GM18511 (cell line): Measurements from ENCODE around the gene DIRAS1.
"Not testable (repeated sequence)": the region's sequence is repeated elsewhere in the genome, so short reads cannot be mapped to it uniquely, and the experiment has no call there.

ENCODE experiments used
- ATAC-seq: cut with Tn5 transposase; IDR thresholded peaks from one replicate; pipeline ENCODE4 v1.9.1; 2021; ENCODE audit warnings: mild to moderate bottlenecking, moderate library complexity; ENCODE audit not compliant: unreplicated experiment

Gene DIRAS1

DNA sequence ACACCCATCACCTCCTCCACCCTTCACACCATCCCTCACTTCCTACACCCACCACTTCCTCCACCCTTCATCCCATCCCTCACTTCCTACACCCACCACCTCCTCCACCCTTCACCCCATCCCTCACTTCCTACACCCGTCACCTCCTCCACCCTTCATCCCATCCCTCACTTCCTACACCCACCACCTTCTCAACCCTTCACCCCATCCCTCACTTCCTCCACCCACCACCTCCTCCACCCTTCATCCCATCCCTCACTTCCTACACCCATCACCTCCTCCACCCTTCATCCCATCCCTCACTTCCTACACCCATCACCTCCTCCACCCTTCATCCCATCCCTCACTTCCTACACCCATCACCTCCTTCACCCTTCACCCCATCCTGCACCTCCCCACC lies 7.1 kb downstream of the DIRAS1 start:
- not testable (repeated sequence) for ATAC-seq

DNA sequence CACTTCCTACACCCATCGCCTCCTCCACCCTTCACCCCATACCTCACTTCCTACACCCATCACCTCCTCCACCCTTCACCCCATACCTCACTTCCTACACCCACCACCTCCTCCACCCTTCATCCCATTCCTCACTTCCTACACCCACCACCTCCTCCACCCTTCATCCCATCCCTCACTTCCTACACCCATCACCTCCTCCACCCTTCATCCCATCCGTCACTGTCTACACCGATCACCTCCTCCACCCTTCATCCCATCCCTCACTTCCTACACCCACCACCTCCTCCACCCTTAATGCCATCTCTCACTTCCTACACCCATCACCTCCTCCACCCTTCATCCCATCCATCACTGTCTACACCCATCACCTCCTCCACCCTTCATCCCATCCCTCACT lies 8.0 kb downstream of the DIRAS1 start:
- not testable (repeated sequence) for ATAC-seq

DNA sequence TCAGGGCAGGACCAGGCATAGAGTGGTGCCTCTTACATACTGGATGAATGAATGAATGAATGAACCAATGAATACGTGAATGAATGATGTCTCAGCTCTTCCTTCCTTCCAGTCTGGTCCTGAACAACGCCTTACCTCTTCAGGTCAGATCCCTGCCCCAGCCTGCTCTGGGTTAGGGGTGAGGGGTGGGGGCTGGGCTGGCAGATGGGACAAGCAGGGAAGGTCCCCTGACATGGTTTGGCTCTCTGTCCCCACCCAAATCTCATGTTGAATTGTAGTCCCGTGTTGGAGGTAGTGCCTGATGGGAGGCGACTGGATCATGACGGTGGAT lies 9.3 kb downstream of the DIRAS1 start:
- no peak for ATAC-seq

DNA sequence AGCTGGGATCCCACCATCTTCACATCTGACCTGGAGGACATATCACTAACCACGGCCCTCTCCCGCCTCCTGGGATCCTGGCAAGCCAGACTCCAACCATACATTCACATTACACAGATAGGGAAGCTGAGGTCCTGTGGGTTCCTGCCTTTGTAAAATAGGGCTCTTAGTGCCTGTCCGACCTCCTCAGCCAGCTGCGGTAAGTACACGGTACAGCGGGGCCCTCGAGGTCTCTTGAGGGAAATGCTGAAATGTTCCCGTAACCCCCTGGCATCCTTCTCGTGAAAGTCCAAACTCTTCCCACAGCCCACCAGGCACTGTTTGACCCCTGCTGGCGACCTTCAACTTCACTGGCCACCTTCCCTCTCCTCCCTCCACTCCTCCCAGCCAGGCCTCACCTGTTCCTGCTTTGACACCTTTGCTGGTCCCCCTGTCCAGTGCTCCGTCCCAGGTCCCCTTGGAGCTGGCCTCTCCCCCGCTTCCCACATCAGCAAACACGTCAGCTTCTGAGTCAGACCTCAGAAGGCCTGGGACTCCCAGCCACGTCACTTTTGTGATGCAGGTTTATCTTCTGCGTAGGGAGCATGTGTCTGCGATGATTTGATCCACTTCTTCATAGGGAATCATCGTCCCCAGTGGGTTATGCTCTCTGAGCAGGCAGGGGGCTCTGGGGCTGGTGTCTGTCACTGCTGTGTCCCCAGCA lies 9.8 kb downstream of the DIRAS1 start:
- ATAC-seq: no peak

DNA sequence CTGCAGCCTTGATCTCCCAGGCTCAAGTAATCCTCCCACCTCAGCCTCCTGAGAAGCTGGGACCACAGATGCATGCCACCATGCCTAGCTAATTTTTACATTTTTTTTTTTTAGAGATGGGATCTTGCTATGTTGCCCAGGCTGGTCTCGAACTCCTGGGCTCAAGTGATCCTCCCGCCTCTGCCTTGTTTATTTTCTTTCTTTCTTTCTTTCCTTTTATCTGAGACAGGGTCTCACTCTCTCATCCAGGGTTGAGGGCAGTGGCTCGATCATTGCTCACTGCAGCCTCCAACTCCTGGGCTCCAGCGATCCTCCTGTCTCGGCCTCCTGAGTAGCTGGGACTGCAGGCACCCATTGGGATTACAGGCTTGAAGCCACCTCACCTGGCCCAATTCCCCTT lies 14.9 kb downstream of the DIRAS1 start:
- no peak for ATAC-seq

DNA sequence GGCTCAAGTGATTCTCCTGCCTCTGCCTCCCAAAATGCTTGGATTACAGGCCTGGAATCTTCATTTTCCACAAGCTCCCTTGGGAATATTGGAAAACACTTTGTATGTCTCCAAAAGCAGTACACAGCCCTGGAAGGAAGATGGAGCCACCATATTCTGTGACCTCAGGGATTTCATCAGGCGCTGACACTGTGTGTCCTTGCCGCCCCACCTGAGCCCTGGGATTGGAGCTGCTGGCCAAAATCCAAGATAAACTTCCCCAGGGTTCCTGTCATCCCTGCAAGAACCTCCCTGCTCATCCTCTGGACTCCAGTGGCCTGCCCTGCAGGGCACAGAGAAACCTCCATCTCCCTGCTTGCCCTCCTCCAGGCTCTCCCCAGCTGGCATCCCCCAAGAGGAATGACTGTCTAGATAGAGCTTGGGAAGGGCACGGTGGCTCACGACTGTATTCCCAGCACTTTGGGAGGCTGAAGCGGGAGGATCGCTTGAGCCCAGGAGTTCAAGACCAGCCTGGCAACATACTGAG lies 17.4 kb downstream of the DIRAS1 start:
- ATAC-seq: no peak

DNA sequence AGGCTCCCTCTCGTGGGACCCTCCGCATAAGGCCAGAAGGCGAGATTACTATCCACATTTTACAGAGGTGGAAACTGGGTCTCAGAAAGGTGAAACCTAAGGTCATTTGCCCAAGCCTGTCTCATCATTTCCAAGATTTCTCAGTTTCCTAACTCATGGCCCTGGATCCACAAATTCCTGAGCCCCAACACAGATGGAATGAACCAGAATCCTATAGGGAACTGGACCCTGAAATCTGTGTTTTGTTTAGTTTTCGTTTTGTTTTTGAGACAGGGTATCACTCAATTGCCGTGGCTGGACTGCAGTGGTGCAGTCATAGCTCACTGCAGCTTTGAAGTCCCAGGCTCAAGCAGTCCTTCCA lies 18.1 kb downstream of the DIRAS1 start:
- ATAC-seq: no peak

DNA sequence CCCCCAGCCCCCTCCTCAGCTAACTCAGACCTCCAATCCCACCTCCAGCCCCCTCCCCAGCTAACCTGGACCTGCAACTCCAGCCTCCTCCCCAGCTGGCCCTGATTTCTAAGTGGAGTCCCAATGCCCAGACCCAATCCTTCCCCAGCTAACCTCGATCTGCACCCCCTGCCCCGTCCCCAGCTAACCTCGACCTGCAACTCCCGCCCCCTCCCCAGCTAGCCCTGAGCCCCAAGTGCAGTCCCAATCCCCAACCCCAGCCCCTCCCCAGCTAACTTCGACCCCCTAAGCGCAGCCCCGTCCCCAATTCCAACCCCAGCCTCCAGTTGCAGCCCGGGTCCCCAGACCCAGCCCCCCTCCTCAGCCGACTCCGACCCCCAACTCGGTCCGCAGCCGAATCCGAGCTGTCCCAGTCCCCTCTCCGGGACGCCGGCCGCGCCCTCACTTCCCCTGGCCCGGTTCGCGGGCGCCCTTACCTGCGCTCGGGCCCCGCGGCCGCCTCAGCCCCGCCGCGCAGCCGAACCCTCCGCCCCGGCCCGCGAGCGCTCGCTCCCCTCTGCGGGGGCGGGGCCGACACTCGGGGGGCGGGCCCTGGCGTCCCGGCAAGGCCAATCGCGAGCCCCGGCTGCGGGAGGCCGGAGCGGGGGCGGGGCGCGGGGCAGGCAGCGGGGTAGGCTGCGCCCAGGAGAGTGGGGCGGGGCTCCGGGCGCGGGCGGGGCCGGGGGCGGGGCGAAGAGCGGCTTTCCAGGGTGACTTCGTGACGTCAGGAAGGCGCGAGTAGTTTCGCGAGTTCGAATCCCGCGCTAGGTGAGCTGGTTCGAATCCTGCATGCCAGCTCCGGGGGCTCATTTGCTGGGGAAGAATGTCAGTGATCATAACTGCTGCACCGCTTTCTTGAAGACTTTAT lies 18.7 kb downstream of the DIRAS1 start, which contains the start of gene GNG7:
Gene GNG7 (minus strand): TSS at position 525 of the 907 bp plus-strand sequence. CDS start 182,006 bp downstream, outside the sequence.
- ATAC-seq: peak; percentile 84

DNA sequence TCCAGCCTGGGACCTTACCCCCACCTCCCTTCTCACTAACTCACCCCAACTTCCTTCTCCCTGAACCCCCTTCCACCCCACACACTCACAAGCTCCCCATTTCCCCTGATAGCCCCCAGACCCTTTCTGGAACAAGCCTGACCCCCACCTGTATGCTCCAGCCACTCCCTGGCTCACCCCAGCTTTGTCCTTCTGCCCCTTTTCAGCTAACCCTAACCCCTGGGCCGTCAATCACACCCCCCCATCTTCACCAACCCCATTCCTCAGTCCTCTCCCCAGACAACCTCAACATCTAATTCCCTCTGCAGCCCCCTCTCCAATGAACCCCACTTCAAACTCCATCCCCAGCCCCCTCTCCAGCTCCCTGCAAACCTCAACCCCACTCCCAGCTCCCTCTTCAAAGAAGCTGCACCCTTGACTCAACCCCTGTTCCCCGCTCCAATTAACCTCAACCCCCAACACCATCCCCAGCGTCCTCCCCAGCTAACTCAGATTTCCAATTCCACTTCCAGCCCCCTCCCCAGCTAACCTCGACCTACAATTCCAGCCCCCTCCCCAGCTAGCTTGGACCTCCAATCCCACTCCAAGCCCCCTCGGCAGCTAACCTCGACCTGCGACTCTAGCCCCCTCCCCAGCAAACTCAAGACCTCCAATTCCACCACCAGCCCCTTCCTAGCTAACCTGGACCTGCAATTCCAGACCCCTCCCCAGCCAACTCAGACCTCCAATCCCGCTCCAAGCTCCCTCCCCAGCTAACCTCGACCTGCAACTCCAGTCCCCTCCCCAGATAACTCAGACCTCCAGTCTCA lies 19.6 kb downstream of the DIRAS1 start:
- ATAC-seq: no peak

DNA sequence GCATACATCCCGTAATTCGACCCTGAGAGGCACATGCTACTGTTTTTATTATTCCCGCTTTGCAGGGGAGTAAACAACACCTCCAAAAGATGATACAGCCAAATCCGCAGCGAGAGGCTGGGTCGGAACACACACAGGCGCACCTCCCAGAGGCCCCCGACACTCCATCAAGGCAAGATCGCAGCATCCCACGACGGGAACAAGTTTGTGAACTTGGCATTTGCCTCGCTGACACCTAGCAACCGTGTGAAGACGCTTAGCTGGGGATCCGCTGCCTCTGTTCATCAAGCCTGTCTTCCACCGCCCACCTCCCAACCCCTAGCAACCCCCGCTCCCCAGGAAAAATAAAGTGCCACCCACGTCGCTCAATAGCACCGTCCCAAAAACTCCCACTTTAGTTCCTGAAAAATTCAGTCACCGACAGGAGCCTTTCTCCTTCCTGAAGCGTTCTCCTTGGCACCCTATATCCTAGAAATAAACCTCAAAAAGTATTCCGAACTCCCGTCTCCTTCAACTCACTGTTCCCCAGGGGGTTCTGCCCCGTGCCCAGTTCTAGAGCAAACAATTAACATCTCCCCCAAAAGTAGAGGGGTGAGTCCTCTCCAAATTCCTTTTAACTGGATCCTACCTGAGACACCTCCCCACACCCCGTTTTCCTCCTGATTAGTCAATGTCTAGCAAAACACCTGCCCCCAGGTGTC lies 20.4 kb downstream of the DIRAS1 start:
- no peak for ATAC-seq

DNA sequence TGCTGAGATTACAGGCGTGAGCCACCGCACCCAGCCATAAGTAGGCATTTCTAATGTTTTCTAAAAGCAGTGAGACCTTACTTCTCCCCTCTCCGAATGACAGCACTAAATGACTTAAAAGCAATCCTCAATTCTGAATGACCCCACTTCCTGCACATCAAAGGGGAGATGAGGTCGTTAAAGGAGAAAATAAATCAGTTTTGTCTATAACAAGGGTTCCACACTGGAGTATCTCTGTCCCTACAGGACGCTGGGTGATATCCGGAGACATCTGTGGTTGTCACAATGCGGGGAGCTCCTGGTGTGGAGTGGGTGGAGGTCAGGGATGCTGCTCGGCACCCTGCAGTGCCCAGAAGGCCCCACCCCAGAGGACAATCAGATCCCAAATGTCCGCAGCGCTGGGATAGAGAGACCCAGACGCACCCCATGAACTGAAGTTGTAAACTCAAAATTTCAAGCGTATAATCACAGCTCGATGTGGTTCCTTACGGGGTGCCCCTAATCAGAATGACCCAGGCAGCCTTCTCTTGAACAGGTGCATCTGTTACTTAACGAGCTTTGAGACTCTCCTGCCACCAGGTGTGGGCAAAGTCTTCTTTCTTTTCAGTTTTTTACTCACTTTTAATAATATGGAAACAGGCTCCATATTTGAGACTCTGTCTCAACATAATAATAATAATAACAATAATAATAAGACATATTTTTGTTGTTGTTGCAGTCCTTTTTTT lies 21.6 kb downstream of the DIRAS1 start:
- no peak for ATAC-seq

DNA sequence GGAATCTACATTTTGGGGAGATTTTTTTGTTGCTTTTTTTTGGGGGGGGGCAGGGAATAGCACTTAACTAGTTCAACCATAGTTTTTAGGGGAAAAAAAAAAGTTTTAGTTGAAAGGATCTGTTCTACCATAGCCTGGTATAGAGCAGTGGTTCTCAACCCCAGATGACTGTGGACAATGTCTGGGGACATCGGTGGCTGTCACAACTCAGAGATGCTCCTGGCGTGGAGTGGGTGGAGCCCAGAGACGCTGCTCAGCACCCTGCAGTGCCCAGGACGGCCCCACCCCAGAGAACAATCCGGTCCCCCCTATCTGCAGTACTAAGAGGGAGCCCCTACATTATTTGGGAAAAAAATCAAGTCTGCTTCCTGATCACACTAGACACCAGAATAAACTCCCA lies 27.0 kb downstream of the DIRAS1 start:
- no peak for ATAC-seq

DNA sequence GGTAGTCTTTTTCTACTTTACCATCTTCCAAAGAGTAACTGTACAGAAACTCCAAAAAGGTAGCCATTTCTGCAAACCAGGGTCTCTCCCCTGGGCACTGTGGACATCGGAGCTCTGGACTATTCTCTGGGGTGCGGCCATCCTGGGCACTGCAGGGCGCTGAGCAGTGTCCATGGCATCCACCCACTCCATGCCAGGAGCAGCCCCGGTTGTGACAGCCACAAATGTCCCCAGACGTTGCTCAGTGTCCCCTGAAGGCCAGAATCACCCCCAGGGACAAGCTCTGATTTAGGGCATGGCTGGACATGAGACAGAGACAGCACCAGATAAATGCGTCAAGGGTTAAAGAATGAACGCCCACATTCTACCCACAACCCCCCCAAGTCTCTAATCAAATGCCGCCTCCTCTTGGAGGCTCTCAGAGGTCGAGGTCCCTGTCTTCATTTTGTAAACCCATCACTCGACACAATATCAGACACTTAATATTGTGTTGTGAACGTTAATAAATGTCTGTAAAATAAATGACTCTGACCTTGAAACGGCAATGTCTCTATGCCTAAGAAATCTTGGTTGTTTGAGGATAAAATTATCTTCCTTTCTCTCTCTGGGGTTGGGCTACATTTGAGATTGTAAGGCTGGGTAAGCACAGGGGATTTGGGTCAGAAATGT lies 27.5 kb downstream of the DIRAS1 start:
- no peak for ATAC-seq

DNA sequence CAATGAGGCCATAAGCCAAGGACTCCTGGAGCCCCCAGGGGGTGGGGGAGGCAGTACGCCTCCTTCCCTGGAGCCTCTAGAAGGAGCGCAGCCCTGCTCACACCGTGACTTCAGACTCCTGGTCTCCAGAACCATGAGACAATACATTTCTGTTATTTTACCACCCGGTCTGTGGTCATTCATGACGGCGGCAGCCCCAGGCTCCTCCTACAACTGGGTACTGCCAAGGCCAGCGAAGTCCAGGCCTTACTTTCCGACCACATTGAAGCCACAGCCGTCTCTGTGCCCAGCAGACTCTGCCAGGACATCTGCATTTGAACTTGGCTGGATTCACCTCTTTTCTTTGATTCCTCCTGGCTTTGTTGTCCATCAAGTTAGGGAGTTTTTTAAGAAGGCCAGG lies 29.2 kb downstream of the DIRAS1 start:
- no peak for ATAC-seq

DNA sequence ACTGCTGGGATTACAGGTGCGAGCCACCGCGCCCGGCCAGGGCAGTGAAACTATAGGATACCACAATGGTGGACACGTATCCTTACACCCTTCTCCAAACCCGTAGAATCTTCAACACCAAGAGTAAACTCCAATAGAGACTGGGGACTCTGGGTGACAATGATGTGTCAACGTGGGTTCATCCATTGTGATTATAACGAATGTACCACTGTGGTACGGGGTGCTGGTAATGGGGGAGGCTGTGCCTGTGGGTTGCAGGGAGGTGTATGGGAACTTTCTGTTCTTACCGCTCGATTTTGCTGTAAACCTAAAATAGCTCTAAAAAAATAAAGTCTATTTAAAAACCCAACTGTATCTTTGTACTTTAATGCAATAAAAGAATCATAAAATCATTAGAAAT lies 30.3 kb downstream of the DIRAS1 start:
- no peak for ATAC-seq

DNA sequence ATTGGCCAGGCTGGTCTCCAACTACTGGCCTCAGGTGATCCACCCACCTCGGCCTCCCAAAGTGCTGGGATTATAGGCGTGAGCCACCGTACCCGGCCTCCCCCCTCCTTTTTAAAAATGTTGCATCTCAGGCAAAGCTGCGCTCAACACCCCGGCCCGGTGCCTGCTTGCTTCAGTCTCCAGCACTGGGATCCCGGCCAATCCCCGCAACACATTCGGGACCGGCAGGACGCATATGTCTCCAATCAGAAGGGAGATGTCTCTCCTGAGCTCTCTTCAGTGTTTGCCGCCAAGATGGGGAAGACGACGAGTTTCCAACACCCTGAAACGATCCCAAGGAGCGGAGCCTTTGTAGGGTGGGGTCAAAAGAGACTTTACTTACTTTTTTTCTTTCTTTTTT lies 34.8 kb downstream of the DIRAS1 start:
- no peak for ATAC-seq

DNA sequence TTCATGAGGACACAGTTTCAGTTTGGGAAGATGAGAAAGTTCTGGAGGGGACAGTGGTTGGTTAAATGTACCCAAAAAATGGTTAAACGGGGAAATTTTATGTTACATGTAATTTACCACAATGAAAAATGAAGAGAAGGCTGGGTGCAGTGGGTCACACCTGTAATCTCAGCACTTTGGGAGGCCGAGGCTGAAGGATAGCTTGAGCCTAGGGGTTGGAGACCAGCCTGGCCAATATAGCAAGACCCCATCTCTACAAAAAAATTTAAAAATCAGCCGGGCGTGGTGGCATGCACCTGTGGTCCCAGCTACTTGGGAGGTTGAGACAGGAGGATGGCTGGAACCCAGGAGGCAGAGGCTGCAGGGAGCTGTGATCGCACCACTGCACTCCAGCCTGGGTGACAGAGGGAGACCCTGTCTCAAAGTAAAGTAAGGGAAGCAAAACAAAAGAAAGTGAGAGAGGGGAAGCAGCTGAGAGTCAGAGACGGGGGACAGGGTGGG lies 35.9 kb downstream of the DIRAS1 start:
- no peak for ATAC-seq

DNA sequence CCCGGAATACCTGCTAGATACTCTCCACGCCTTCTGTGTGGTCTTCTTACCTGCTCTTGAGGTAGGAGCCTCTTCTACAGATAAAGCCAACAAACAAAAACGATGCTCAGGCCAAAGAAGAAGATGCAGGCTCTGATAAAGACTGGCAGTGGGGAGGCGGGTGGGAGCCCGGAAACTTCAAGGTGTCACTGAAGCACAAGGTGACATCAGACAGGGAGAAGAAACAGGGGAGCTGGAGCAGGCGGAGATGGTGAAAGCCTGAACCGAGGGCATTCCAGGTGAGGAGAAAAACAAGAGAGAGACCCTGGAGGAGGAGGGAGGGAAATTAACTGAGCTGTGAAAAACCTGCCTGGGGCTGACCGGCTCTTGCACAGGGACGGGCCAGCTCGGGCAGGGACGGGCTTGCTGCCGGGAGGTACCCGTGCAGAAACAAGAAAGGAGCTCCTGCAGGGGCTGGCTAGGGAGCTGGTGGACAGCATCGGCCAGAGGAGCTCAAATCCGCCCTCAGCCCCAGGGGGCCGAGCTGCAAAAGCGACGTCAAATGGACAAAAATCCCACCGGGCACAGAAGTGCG lies 37.7 kb downstream of the DIRAS1 start:
- no peak for ATAC-seq

DNA sequence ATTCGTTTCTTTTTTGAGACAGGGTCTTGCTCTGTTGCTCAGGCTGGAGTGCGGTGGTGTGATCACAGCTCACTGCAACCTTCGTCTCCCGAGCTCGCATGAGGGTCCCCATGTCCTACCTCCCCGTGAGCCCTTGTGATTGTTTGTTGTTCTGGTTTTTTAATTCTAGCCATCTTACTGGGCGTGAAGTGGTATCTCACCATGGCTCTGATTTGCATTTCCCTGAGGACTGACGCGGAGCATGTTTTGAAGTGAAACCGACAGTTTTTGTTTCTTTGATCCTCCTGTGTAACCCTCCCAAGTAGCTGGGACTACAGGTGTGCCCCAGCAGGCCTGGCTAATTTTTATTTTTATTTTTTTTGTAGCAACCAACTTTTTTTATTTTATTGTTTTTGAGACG lies 40.4 kb downstream of the DIRAS1 start:
- no peak for ATAC-seq
